GM12801 (cell line): ENCODE data around the gene KCNMA1.

Source experiments
- TF ChIP-seq, protein P1 (sequence below): IDR thresholded peaks from one replicate; pipeline ENCODE4 v1.5.1; 2011; ENCODE audit warnings: control low read depth; ENCODE audit not compliant: insufficient read length; ENCODE audit errors: extremely low read depth

KCNMA1 gene

DNA sequence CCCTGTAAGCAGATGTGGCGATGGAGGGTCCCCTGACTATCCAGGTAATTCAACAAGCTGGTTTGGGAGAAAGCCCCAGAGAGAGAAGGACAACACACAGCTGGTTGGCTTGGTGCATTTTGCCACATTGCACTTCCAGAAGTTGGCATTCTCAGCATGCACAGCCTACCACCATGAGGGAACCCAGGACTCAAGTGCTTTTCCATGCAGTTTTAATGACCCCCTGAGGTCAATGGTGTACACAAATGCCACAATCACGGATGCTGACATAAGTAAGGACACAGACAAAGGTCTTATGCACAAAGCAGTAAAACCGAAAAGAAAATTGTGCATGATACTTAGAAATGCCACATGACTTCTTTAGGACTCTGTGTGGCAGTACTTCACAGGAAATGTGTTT, 645.1 kb downstream of the KCNMA1 start:
- TF ChIP-seq, protein P1, sequence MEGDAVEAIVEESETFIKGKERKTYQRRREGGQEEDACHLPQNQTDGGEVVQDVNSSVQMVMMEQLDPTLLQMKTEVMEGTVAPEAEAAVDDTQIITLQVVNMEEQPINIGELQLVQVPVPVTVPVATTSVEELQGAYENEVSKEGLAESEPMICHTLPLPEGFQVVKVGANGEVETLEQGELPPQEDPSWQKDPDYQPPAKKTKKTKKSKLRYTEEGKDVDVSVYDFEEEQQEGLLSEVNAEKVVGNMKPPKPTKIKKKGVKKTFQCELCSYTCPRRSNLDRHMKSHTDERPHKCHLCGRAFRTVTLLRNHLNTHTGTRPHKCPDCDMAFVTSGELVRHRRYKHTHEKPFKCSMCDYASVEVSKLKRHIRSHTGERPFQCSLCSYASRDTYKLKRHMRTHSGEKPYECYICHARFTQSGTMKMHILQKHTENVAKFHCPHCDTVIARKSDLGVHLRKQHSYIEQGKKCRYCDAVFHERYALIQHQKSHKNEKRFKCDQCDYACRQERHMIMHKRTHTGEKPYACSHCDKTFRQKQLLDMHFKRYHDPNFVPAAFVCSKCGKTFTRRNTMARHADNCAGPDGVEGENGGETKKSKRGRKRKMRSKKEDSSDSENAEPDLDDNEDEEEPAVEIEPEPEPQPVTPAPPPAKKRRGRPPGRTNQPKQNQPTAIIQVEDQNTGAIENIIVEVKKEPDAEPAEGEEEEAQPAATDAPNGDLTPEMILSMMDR = no peak

DNA sequence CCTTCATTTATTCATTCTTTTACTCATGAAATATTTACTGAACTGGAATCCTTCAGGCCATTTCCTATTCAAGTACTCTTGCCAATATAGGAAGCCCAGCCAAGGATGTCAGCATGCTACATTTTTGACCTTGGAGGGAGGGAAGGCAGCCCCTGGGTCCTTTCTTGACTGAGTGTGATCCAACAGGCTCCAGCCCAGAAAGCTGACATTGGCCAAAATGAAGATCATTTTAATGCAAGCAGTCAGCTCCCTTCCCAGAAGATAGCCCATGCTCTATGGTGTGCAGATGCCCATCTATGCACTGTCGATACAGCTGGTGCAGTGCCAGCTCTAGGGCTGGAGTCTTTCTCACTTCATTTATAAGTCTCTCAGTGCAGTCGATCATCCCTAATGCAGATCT, 646.0 kb downstream of the KCNMA1 start:
- TF ChIP-seq, protein P1 = no peak

DNA sequence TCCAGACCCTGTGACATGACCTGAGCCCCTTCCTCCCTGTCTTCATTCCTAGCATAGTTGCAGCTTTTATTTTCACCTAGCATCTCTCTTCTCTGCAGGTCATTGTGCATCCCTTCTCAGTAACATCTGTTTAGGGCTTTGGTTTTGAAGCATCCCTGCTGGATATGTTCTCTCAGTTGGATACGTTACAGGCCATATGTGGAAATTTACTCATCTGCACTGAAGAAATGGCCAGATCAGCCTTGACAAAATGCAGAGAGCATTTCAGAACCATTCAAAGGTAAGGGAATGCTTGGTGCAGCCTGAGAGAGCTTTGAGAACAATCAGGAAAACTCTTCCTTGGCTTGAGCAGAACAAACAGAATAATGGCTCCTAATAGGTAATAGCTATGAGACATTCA, 647.0 kb downstream of the KCNMA1 start:
- TF ChIP-seq, protein P1 = no peak

DNA sequence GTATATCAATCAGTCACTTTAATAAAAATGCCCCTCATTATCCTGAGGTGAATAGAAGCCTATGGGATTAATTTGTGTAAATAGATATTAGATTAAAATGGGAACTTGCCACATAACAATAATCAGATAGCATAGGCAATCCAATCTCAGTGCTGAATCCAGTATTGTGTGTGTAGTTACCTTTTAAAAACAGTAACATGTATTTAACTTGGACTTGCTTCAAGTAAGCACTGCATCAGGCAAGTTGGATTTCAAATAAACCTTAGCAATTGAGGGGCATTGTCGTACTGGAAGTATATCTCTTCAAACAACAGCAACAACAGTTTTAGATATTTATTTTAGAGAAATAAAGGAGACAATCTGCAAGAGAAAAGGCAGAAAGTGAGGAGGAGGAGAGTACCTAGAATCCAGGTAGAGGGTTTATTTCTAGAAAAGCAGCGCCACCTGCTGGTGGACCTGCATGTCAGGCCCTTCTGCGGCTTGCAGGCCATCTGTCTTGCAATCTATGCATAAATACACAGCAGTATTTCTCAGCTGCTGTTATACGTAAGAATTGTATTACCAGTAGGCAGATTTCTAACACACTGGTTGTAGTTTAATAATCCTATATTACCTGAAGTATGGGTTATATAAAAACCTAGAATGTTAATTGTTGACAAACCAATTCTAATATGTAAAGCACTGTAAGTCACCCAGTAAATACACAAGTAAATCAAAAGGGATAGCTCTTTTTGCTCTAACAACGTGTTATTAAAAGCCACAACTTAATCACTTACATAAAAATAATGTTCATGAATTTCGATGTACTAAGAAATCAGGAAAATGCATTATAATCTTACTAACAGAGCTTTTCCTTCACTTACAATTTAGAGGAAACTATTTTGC, 652.8 kb downstream of the KCNMA1 start:
- TF ChIP-seq, protein P1 = no peak

DNA sequence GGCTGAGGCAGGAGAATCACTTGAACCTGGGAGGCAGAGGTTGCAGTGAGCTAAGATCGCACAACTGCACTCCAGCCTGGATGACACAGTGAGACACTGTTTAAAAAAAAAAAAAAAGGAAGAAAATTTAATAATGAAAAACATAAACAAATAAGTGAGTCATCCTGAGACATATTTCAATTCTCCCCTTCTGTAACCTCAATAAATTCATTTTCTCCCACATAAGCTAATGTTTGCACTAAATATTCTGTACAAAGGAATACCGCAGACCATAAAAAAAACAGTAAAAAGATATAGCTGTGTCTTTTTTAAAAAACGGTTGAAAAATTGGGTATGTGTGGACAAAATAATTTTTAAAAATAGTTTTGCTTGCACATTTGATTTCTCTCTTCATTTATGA, 654.0 kb downstream of the KCNMA1 start:
- TF ChIP-seq, protein P1 = no peak

DNA sequence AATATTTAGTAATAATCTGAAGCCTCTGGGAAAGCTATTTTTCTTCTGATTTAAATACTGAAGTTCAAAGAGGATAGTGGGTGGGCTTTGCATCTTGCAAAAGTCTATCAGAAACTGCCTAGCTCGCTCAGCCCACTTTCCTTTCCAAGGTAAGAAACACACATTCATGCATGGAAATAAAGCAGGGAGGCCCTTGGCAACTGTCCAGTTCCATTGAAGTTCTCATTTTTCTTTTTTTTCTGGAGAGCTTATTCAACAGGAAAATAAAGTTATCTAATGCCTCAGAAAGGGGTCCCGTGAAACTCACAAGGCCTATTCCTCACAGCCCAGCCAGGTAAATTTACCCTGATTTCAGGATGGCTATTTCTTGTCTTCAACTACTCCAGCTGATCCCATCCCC, 654.9 kb downstream of the KCNMA1 start:
- TF ChIP-seq, protein P1 = no peak

DNA sequence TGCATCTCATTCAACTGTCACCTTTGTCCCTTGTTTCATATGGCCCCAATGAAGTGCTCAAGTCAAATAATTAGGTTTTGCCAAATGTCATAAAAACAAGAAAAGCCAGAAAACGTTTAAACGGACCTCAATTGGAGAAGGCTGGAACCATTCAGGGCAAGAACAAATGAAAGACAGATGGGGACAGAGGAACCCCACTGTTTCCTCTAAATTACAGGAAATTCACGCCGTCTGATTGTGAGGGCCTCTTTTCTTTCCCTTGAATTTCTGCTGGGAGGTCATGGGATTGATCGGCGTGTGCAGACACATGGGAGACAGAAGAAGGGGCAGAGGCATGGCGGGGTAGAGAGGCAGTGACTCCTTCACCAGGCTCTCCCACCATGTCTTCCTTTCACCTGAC, 656.4 kb downstream of the KCNMA1 start:
- TF ChIP-seq, protein P1 = no peak
